DOHH2 (cell line): Measurements from ENCODE around the gene PACRG.

Source experiments
- EZH2phosphoT487 ChIP-seq: fragments of 200-600 bp; sonication (generic); IDR thresholded peaks from 2 replicates; pipeline ENCODE4 v1.6.1; 2017; ENCODE audit warnings: borderline replicate concordance, mild to moderate bottlenecking, antibody characterized with exemption, low read length, moderate library complexity, mixed read lengths
- TF ChIP-seq, protein P1 (sequence below): fragments of 200-600 bp; sonication (generic); IDR thresholded peaks from one replicate; pipeline ENCODE4 v1.5.1; 2014; ENCODE audit warnings: antibody characterized with exemption, mild to moderate bottlenecking, low read depth, low read length; ENCODE audit not compliant: poor library complexity, severe bottlenecking

DNA sequence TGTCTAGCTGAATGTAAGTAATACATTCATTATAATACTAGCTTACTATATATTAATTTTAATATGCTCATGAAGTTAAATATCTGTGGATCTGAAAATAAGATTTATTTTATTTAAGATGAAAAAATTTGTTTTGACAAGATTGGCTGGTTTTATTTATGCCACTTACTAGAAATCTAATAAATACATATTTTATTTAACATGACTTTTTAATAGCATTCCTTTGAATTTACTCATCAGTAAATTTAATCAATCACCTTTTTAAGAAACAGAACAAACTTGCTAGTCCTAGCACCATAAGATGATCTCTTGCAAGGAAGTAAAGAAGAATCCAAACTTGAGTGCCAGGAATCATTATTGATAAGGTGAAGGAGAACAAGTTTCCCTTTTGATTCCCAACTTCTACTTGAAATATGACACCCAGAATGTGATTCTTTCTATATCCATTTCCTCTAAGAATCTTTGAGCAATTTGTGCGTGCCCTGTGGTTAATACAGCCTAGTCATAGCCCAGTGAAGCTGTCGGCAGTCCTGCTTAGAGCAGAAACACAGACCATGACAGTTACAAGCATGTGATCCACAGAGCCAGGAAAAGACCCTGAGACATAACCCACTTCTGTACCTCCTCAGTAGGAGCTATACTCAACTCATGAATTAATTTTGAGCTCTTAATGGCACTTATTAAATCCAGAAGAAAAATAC lies 404.4 kb downstream of the PACRG start:
- TF ChIP-seq, protein P1, sequence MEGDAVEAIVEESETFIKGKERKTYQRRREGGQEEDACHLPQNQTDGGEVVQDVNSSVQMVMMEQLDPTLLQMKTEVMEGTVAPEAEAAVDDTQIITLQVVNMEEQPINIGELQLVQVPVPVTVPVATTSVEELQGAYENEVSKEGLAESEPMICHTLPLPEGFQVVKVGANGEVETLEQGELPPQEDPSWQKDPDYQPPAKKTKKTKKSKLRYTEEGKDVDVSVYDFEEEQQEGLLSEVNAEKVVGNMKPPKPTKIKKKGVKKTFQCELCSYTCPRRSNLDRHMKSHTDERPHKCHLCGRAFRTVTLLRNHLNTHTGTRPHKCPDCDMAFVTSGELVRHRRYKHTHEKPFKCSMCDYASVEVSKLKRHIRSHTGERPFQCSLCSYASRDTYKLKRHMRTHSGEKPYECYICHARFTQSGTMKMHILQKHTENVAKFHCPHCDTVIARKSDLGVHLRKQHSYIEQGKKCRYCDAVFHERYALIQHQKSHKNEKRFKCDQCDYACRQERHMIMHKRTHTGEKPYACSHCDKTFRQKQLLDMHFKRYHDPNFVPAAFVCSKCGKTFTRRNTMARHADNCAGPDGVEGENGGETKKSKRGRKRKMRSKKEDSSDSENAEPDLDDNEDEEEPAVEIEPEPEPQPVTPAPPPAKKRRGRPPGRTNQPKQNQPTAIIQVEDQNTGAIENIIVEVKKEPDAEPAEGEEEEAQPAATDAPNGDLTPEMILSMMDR = no peak
- TF ChIP-seq EZH2phosphoT487 = no peak
